Measurements from ENCODE around the gene SLC35D3.

GRCh38 chr6:136956590-136957544 is 34.8 kb downstream of the SLC35D3 start:
- no peak for TF ChIP-seq POLR2AphosphoS5 (IDR thresholded peaks at IDR 0.05)
- TF ChIP-seq CTCF (IDR thresholded peaks at IDR 0.05 in 8 of 11, conservative IDR thresholded peaks at IDR 0.05 in 3 of 11) = no peak

Data from spleen (tissue), 7 donors.